Central memory CD8-positive, alpha-beta T cell (primary cell): Measurements from ENCODE around the gene WASF1.
"Not testable (repeated sequence)": the region's sequence is repeated elsewhere in the genome, so short reads cannot be mapped to it uniquely, and the experiment has no call there.

Experiments
- ATAC-seq: fragments of 150-1000 bp; cut with Tn5 transposase; replicated peaks from 2 replicates; pipeline ENCODE4 v1.10.0; 2022; ENCODE audit warnings: mild to moderate bottlenecking, moderate FRiP score, moderate number of reproducible peaks; ENCODE audit not compliant: poor library complexity, severe bottlenecking; ENCODE audit errors: extremely low read depth
- DNase-seq, 2 donors: peaks; one replicate each; pipeline ENCODE4 v3.0.0; 2021; ENCODE audit warnings: low spot score in 2 of 2
- H3K27ac Mint-ChIP-seq: one replicate; pipeline ENCODE4 v1.8.0; 2022; ENCODE audit warnings: low read depth, mild to moderate bottlenecking, moderate library complexity, mixed read lengths
- H3K27me3 Mint-ChIP-seq: one replicate; pipeline ENCODE4 v1.8.0; 2022; ENCODE audit warnings: mixed read lengths
- H3K36me3 Mint-ChIP-seq: one replicate; pipeline ENCODE4 v1.8.0; 2022; ENCODE audit warnings: mild to moderate bottlenecking, moderate library complexity, mixed read lengths; ENCODE audit not compliant: insufficient read depth
- H3K4me1 Mint-ChIP-seq: one replicate; pipeline ENCODE4 v1.8.0; 2022; ENCODE audit warnings: mixed read lengths
- H3K4me3 Mint-ChIP-seq: one replicate; pipeline ENCODE4 v1.8.0; 2022; ENCODE audit warnings: mild to moderate bottlenecking, moderate library complexity, mixed read lengths
- H3K9me3 Mint-ChIP-seq: one replicate; pipeline ENCODE4 v1.8.0; 2022; ENCODE audit warnings: mixed read lengths

Gene WASF1

DNA sequence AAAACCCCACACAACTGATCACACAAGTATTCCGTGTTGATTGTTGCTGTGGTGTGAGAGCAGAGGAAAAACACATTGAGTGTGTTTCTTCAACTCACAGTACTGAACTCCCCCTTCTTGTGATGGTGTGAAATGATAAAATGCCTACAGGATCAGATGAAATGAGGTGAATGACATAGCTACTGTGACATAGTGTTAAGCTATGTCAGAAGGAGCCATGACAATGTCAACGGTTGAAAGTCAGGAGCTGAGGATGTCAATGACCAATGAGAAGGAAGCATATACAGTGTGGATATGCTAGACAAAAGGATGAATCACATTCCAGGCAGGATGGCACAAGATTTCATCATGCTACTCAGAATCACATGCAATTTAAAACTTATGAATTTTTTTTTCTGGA lies 38.8 kb downstream of the WASF1 start:
- H3K27me3 Mint-ChIP-seq, result peaks cover 71% of the 10 kb centered on the region
- DNase-seq, result no peak
- no peak for ATAC-seq
- H3K4me1 Mint-ChIP-seq, result no peaks in the 10 kb centered on the region
- no peaks in the 10 kb centered on the region for H3K9me3 Mint-ChIP-seq
- H3K36me3 Mint-ChIP-seq, result no peaks in the 10 kb centered on the region
- H3K27ac Mint-ChIP-seq, result no peak overlapping the region
- no peak overlapping the region for H3K4me3 Mint-ChIP-seq

GRCh38 chr6:110139052-110139451 lies 40.4 kb downstream of the WASF1 start:
- peaks cover 78% of the 10 kb centered on the region for H3K27me3 Mint-ChIP-seq
- DNase-seq (no peak), ATAC-seq (no peak)
- H3K9me3 Mint-ChIP-seq, result no peaks in the 10 kb centered on the region
- H3K36me3 Mint-ChIP-seq, result no peaks in the 10 kb centered on the region
- H3K4me1 Mint-ChIP-seq, result no peaks in the 10 kb centered on the region
- no peak overlapping the region for H3K27ac Mint-ChIP-seq
- H3K4me3 Mint-ChIP-seq, result no peak overlapping the region

DNA sequence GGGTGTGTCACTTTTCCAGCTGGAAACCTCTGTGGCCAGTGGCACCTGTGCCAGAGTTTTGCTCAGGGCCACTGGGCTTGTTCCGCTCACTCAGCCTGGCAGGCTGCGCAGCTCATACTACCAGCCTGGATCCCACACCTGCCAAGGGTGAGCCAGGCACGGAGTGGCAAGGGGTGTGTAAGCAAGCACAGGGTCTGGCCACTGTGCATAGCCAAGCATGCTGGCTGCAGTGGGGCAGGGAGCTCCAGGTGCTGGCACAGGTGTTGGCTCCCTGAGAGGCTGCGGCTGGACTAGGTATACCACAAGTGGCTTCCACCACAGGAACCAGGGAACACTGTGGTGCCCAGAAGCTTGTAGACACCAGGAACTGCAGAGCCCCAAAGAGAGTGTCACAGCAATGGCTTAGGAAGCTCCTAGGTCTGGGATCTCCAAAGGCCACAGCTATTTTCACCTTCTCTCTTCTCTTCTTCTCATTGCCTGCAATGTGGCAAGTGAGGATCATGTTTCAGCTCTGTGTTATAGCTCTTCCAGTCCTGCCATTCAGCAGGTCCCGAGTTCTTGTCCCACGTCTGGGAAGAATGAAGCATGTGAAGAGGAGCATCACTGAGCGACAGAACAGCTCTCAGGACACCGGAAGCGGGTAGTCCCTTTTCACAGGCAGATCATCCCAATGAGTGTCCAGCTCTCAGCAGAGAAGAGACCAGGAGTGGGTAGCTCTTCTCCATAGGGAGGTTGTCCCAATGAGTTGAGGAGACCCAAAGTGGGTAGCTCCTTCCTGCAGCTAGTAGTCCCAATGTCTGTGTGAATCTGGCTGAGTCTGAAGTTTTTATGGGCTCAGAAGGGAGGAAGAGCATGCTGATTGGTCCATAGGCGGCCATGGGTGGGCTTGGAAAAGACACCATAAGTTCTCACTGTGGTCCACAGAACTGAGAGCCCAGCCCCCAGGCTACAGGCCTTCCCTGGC lies 41.3 kb downstream of the WASF1 start:
- ATAC-seq (no peak), DNase-seq (no peak)
- no peak overlapping the region for H3K4me3 Mint-ChIP-seq
- H3K4me1 Mint-ChIP-seq, result no peaks in the 10 kb centered on the region
- H3K9me3 Mint-ChIP-seq, result no peaks in the 10 kb centered on the region
- H3K27me3 Mint-ChIP-seq, result peaks cover 87% of the 10 kb centered on the region
- no peaks in the 10 kb centered on the region for H3K36me3 Mint-ChIP-seq
- no peak overlapping the region for H3K27ac Mint-ChIP-seq

GRCh38 chr6:110130362-110130761 lies 49.1 kb downstream of the WASF1 start:
- Mint-ChIP-seq H3K9me3 (no peaks in the 10 kb centered on the region), H3K27ac (no peak overlapping the region), H3K36me3 (peaks cover 2% of the 10 kb centered on the region), H3K4me1 (no peaks in the 10 kb centered on the region), H3K27me3 (peaks cover 55% of the 10 kb centered on the region), H3K4me3 (no peak overlapping the region)
- DNase-seq, result no peak
- ATAC-seq, result no peak

GRCh38 chr6:110128418-110128817 lies 51.1 kb downstream of the WASF1 start:
- peaks cover 2% of the 10 kb centered on the region for H3K36me3 Mint-ChIP-seq
- peaks cover 35% of the 10 kb centered on the region for H3K27me3 Mint-ChIP-seq
- no peak overlapping the region for H3K27ac Mint-ChIP-seq
- no peaks in the 10 kb centered on the region for H3K4me1 Mint-ChIP-seq
- ATAC-seq (no peak), DNase-seq (no peak)
- no peaks in the 10 kb centered on the region for H3K9me3 Mint-ChIP-seq
- H3K4me3 Mint-ChIP-seq, result no peak overlapping the region

GRCh38 chr6:110125361-110125760 lies 54.1 kb downstream of the WASF1 start:
- no peak for DNase-seq
- H3K36me3 Mint-ChIP-seq, result no peaks in the 10 kb centered on the region

GRCh38 chr6:110121655-110122054 lies 57.8 kb downstream of the WASF1 start:
- peaks cover 23% of the 10 kb centered on the region for H3K27me3 Mint-ChIP-seq
- not testable (repeated sequence) for H3K36me3 Mint-ChIP-seq, DNase-seq, ATAC-seq, H3K27ac Mint-ChIP-seq, H3K9me3 Mint-ChIP-seq, H3K4me1 Mint-ChIP-seq, H3K4me3 Mint-ChIP-seq

More at GRCh38 chr6:110125361-110125760, 54.1 kb downstream of the WASF1 start:
- Mint-ChIP-seq H3K27me3 (peaks cover 10% of the 10 kb centered on the region), H3K4me1 (no peaks in the 10 kb centered on the region), H3K4me3 (no peak overlapping the region), H3K9me3 (no peaks in the 10 kb centered on the region), H3K27ac (no peak overlapping the region)
- no peak for ATAC-seq

- DNase-seq, result no peak
- H3K27ac Mint-ChIP-seq, result no peak overlapping the region
- no peaks in the 10 kb centered on the region for H3K36me3 Mint-ChIP-seq
- no peaks in the 10 kb centered on the region for H3K4me1 Mint-ChIP-seq
- ATAC-seq, result no peak
- H3K27me3 Mint-ChIP-seq, result peaks cover 53% of the 10 kb centered on the region
- no peaks in the 10 kb centered on the region for H3K9me3 Mint-ChIP-seq
- H3K4me3 Mint-ChIP-seq, result no peak overlapping the region
Measured at GRCh38 chr6:110116258-110116657, 63.2 kb downstream of the WASF1 start.

GRCh38 chr6:110114004-110114403 lies 65.5 kb downstream of the WASF1 start:
- DNase-seq, result no peak
- Mint-ChIP-seq H3K36me3 (no peaks in the 10 kb centered on the region), H3K4me3 (no peak overlapping the region), H3K27me3 (peaks cover 59% of the 10 kb centered on the region), H3K27ac (no peak overlapping the region), H3K4me1 (no peaks in the 10 kb centered on the region), H3K9me3 (no peaks in the 10 kb centered on the region)
- ATAC-seq, result no peak

GRCh38 chr6:110105296-110105695 lies 74.2 kb downstream of the WASF1 start:
- H3K9me3 Mint-ChIP-seq, result no peaks in the 10 kb centered on the region
- DNase-seq, result no peak
- H3K4me1 Mint-ChIP-seq, result no peaks in the 10 kb centered on the region
- peaks cover 49% of the 10 kb centered on the region for H3K27me3 Mint-ChIP-seq
- peaks cover 1% of the 10 kb centered on the region for H3K36me3 Mint-ChIP-seq
- no peak overlapping the region for H3K4me3 Mint-ChIP-seq
- H3K27ac Mint-ChIP-seq, result no peak overlapping the region
- ATAC-seq, result no peak

DNA sequence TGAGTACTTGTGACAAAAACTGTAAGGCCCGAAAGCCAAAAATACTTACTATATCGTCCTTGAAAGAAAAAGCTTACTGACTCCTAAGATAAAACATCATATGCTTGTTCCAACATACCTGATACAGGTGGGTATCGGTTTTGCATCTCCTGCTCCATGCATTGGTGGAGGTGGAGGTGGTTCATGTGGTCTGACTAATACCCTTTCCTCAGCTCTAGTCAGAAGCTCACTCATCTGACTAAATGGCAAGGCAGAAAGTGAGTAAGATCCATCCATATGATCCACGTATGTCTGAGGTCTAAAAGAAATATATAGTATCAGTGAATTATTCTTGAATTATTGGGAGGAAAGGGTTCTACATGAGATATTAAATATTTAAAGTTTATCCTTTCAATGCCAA lies 76.2 kb downstream of the WASF1 start:
- peaks cover 1% of the 10 kb centered on the region for H3K36me3 Mint-ChIP-seq
- peaks cover 30% of the 10 kb centered on the region for H3K27me3 Mint-ChIP-seq
- ATAC-seq (no peak), DNase-seq (no peak)
- no peak overlapping the region for H3K4me3 Mint-ChIP-seq
- no peaks in the 10 kb centered on the region for H3K4me1 Mint-ChIP-seq
- H3K27ac Mint-ChIP-seq, result no peak overlapping the region
- no peaks in the 10 kb centered on the region for H3K9me3 Mint-ChIP-seq

GRCh38 chr6:110102411-110102810 lies 77.1 kb downstream of the WASF1 start:
- Mint-ChIP-seq H3K4me1 (no peaks in the 10 kb centered on the region), H3K27ac (no peak overlapping the region), H3K27me3 (peaks cover 30% of the 10 kb centered on the region), H3K9me3 (no peaks in the 10 kb centered on the region), H3K36me3 (peaks cover 1% of the 10 kb centered on the region), H3K4me3 (no peak overlapping the region)
- ATAC-seq, result no peak
- no peak for DNase-seq

DNA sequence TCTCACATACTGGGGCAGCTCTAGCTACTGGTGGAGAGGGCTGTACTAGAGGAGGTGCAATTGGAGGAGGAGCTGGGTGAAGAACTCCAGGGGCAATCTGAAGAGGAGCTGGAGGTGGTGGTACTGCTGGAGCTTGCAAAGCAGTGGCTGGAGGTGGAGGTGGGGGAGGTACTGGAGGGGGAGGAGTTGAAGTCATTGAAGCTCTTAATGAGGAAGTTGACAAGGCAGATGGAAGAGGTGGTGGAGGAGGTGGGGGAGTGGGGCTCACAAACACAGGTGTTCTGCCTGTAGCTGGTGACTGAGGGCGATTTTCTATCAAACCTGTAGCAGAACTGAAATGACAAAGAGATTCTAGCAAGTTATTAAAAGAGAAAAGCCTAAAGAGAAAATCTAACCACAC lies 77.6 kb downstream of the WASF1 start:
- H3K27ac Mint-ChIP-seq, result no peak overlapping the region
- peaks cover 1% of the 10 kb centered on the region for H3K36me3 Mint-ChIP-seq
- ATAC-seq (no peak), DNase-seq (no peak)
- H3K4me3 Mint-ChIP-seq, result no peak overlapping the region
- peaks cover 26% of the 10 kb centered on the region for H3K27me3 Mint-ChIP-seq
- no peaks in the 10 kb centered on the region for H3K9me3 Mint-ChIP-seq
- H3K4me1 Mint-ChIP-seq, result no peaks in the 10 kb centered on the region
